Ramos (cell line): ENCODE measurements around the gene RPS5.
"Not testable (repeated sequence)": the region's sequence is repeated elsewhere in the genome, so short reads cannot be mapped to it uniquely, and the experiment has no call there.

Source experiments
- in situ Hi-C: fragments of 300-500 bp; cut with MboI; formaldehyde crosslinking; loops from one replicate; pipeline ENCODE4 v1.14.3; 2022; ENCODE audit warnings: low sequenced_read_pairs; ENCODE audit not compliant: unreplicated experiment

Gene RPS5

GRCh38 chr19:58400916-58401839 lies 14.1 kb downstream of the RPS5 start:
- in situ Hi-C loops, result no loop called here

DNA sequence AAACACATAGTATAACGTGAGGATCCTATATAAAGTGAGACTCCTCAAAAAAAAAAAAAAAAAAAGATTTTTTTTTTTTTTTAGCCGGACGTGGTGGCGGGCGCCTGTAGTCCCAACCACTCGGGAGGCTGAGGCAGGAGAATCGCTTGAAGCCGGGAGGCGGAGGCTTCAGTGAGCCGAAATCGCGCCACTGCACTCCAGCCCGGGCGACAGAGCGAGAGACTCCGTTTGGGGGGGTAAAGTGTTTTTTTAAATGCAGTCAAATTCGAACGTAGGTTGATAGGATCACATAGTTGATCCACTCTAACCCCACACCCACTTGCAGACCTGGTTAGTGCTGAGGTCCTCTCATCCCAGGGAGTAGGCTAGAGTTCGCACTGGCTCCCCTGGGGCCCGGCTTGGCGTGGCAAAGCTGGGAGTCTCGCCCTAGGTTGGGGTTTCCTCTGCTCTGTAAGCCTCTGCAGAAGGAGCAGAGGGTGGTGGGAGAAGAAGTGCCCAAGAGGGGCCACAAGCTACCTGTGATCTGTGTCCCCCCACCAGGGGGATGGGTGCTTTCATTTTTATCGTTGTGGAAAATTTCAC lies 14.9 kb downstream of the RPS5 start:
- in situ Hi-C loops, result no loop called here

DNA sequence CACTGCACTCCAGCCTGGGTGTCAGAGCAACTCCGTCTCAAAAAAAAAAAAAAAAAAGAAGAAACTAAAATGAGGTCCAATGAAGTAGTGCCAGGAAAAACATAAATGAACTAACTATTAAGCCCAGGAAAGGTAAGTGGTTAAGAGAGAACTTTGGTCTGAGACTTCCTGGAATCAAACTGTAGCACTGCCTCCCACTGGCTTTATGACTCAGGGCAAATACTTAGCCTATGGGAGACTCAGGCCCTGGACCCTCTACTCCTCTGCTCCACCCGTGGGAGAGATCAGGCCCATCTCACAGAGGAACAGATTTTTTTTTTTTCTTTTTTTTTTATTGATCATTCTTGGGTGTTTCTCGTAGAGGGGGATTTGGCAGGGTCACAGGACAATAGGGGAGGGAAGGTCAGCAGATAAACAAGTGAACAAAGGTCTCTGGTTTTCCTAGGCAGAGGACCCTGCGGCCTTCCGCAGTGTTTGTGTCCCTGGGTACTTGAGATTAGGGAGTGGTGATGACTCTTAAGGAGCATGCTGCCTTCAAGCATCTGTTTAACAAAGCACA lies 16.9 kb downstream of the RPS5 start:
- in situ Hi-C loops, result not testable (repeated sequence)

DNA sequence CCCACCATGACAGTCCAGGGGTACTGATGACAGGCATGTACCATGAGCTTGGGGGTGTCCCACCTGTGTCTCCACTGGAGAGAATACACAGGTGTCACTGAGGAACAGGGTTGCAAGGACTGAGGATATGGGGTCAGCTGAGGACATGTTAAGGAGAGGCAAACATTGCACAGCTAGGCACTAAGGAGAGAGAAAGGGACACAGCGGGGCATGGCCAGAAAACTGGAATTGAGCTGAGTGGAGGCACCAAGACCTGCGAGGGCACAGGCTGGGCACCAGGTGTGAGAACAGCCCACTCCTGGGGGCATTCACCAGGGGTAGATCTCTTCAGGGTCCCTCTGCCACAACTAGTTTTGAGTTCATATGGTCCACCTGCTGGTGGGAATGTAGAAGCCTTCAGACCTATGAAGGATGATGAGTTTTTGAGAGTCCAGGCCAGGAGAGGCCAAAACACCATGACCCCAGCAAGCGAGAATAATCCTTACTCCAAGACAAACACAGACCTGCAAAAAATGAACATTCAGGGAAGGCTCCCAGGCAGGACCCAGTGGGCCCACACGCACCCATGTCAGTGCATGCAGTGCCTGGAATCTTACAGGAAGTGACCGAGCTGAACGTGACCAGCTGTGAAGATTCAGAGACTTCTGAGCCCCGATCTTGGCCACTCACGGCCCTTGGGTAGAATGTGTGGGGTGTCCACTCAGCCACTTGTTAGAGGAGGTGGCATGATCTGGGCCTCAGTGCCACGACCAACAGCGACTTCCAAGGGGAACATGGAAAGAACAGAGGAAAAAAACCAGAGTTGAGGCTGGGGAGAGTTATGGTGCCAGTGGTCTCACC lies 20.0 kb downstream of the RPS5 start:
- in situ Hi-C loops, result no loop called here

DNA sequence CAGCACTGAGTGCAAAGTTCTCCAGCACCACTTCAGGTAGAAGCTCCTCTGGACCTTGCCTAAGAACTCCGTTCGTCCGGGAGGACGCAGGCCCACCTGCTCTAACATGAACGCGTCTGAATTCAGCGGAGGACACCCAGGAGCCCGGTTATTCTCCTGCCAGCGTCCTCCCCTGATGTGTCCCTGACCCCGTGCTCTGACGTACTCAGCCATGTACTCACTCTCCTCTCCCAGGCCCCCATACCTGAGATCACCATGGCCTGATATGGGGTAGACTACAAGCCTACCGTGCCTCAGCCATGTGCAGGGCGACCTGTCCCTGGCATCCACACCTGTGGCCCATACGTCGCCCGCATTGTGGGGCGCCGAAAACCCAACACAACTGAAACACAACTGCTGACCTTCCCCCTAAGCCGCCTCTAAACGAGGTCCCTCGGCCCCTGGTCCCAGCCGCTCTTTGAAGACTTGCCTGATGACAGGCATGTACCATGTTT lies 20.6 kb downstream of the RPS5 start:
- in situ Hi-C loops, result no loop called here

- in situ Hi-C loops, result no loop called here
Measured at GRCh38 chr19:58408152-58409009, 21.3 kb downstream of the RPS5 start, which contains the start of gene ZNF584. ZNF584 (plus strand) TSS chr19:58408649; CDS start chr19:58409148, 499 bp downstream.

DNA sequence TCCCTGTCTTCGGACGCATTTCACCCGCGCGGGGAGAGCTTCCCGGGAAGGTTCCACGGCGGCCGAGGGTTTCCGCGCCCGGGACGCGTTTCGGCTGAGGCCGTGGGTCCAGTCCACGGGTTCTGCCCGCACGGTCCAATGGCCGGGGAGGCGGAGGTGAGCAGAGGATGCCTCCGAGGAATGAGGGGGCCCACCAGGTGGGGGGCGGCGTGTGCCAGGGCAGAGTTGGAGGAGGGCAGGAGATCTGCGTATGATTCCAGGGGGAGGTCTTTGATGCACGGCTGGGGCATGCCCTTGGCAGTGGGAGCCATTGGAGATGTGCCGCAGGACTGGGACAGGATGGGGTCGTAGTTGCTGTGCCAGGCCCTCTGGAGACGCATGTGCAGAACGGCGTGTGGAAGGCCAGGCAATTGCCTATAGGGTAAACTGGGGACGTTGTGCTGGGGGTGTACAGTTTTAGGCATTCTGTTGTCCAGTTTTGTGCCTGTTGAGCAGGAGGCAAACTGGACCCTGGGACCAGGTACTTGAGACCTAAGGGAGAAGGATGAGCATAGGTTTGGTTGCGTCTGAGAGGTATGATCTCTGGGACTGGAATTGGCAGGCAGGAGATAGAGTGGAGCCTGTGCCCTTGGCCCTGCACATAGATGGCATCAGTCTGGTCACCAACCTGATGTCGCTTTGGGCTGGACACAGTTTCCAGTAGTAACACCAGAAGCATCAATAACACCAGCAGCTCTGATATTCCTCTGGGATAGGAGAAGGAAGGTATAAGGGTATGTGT lies 22.1 kb downstream of the RPS5 start:
- in situ Hi-C loops, result no loop called here

GRCh38 chr19:58416604-58417003 lies 29.5 kb downstream of the RPS5 start:
- in situ Hi-C loops, result no loop called here

- in situ Hi-C loops, result no loop called here
Measured at GRCh38 chr19:58417071-58417470, 30.0 kb downstream of the RPS5 start.

DNA sequence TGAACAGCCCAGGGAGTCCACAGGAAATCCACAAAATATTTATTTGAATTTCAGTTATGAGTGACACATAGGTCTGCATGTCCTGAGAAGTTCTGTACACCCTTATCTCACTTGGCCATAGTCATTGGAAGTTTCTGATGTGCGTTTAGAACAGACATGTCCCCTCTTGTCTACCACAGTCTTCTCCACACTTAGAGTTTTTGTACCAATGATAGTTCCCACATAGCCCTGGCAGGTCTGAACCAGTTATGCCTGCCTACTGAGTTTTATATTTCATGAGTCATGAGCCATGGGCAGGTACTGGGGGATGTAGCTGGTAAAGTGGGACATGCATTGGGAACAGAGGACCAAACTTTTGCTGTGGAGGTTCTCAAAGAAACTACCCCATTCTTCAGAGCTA lies 41.5 kb downstream of the RPS5 start:
- in situ Hi-C loops, result no loop called here

GRCh38 chr19:58429745-58430144 lies 42.7 kb downstream of the RPS5 start:
- in situ Hi-C loops, result no loop called here

DNA sequence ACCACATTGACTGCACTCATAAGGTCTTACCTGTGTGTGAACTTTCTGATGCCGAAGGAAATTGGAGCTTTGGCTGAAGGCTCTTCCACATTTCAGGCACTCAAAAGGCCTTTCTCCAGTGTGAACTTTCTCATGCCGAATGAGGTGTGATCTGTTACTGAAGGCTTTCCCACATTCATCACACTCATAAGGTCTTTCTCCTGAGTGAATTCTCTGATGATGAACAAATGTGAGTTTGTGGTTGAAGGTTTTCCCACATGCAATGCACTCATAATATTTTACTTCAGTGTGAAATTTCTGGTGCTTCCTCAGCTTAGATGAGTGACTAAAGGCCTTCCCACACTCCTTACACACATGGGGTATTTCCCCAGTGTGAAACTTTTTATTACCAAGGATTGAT lies 47.1 kb downstream of the RPS5 start:
- in situ Hi-C loops, result no loop called here

DNA sequence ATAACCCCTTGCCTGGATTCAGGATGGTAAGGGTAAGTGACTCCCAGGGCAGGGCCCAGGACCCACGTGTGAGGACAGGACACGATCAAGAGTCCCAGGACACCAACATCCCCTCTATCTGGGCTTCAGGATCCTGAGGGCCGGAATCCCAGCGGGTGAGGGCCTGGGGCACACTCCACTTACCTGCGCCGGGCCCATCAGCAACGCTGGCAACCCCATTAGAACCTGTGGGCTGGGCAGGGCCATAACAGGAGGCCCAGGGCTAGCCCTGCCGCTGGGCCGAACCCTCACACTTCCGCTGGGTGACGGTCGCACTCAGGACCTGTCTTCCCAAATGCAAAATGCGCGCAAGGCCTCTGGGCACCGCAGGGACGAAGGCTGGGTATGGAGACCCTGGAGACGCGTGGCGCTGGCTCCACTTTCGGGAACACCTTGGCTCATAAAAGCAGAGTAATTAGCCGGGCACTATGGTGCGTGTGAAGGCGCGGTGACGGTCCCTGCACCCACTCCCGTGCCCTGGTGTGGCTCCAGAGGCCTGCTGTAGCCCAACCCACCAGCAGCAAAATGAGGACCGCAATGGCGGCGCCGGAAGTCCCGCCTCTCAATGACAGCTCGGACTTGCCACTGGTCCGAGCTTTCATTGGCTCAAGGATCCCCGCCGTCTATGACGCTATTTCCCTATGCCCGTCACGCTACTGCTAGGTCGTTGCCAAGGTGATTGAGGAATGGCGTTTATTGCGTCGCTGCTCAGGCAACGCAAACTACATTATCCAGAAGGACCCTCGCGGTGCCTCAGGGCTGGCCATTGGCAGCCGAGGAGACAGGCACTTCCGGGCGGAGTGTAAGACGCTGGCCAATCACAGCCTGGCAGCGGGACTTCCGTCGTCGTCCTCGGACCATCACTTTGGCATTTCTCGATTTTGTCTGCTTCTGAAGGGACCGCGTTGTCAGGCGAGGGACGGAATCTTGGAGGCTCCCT lies 52.8 kb downstream of the RPS5 start, which contains the start of gene ZNF132:
ZNF132 (minus strand) TSS at position 578 of the 979 bp plus-strand sequence; CDS start at position 246, 332 bp downstream.
- in situ Hi-C loops, result no loop called here

- in situ Hi-C loops, result no loop called here
Measured at GRCh38 chr19:58440556-58440955, 53.5 kb downstream of the RPS5 start.

GRCh38 chr19:58442986-58443385 lies 55.9 kb downstream of the RPS5 start:
- in situ Hi-C loops, result not testable (repeated sequence)
